GM21786 (cell line): ENCODE data around the gene POLR2I.
"Not testable (repeated sequence)": the region's sequence is repeated elsewhere in the genome, so short reads cannot be mapped to it uniquely, and the experiment has no call there.

ENCODE experiments used
- ATAC-seq: cut with Tn5 transposase; IDR thresholded peaks from one replicate; pipeline ENCODE4 v1.9.1; 2021; ENCODE audit not compliant: unreplicated experiment

Gene POLR2I

GRCh38 chr19:36134867-36135266 lies 20.2 kb upstream of the POLR2I start:
- ATAC-seq, result not testable (repeated sequence)

- not testable (repeated sequence) for ATAC-seq
Measured at GRCh38 chr19:36131221-36131620, 16.5 kb upstream of the POLR2I start.

- ATAC-seq, result peak; percentile 14
Measured at GRCh38 chr19:36128392-36128736, 13.7 kb upstream of the POLR2I start.

- ATAC-seq, result no peak
Measured at GRCh38 chr19:36125557-36125956, 10.9 kb upstream of the POLR2I start.

- ATAC-seq, result no peak
Measured at GRCh38 chr19:36121486-36122124, 6.9 kb upstream of the POLR2I start.

GRCh38 chr19:36120984-36121358 lies 6.3 kb upstream of the POLR2I start:
- ATAC-seq, result no peak

GRCh38 chr19:36120092-36120983 lies 5.7 kb upstream of the POLR2I start:
- ATAC-seq, result no peak

GRCh38 chr19:36116344-36116637 lies 1.6 kb upstream of the POLR2I start:
- no peak for ATAC-seq

GRCh38 chr19:36115453-36116343 lies 1.0 kb upstream of the POLR2I start, which contains the start of gene TBCB:
Gene TBCB, plus strand, starts transcription at chr19:36115468. Its CDS starts 93 bp downstream, at chr19:36115561.
- ATAC-seq, result peak; percentile 24

- peak; percentile 3 for ATAC-seq
Measured at GRCh38 chr19:36113894-36114720, 568 bp downstream of the POLR2I start.

- no peak for ATAC-seq
Measured at GRCh38 chr19:36113425-36113824, 1.2 kb downstream of the POLR2I start.

GRCh38 chr19:36112678-36113077 lies 2.0 kb downstream of the POLR2I start:
- no peak for ATAC-seq

- no peak for ATAC-seq
Measured at GRCh38 chr19:36111200-36111539, 3.5 kb downstream of the POLR2I start.

- ATAC-seq, result no peak
Measured at GRCh38 chr19:36110487-36111199, 4.0 kb downstream of the POLR2I start, which contains the start of gene OVOL3. Gene OVOL3, plus strand, starts transcription at chr19:36111143. Its CDS starts 60 bp downstream, at chr19:36111203.

- ATAC-seq, result no peak
Measured at GRCh38 chr19:36108684-36109083, 6.0 kb downstream of the POLR2I start.

- no peak for ATAC-seq
Measured at GRCh38 chr19:36106991-36107390, 7.7 kb downstream of the POLR2I start.

GRCh38 chr19:36106441-36106840 lies 8.2 kb downstream of the POLR2I start:
- ATAC-seq, result no peak

GRCh38 chr19:36103842-36104552 lies 10.7 kb downstream of the POLR2I start:
- ATAC-seq, result no peak

GRCh38 chr19:36103040-36103626 lies 11.5 kb downstream of the POLR2I start:
- no peak for ATAC-seq
